SK-N-SH (cell line): ENCODE results near the gene RHPN2. TPM values are rescaled to one million over a fixed set of nuclear protein-coding genes. Genes with fewer than 3 reads are reported as not detected.

Experiments used
- CTCF ChIA-PET: fragments of 300-600, 350-600 bp; formaldehyde crosslinking; extraction: SDS; loops from one replicate; lab custom pipeline; 2021; lab: Yijun Ruan, JAX
- POLR2A ChIA-PET: fragments of 350-600 bp; sonication (Branson Sonifier 250); formaldehyde crosslinking; extraction: SDS; loops from one replicate; lab custom pipeline; 2020; ENCODE audit warnings: antibody characterized with exemption, inconsistent platforms; lab: Yijun Ruan, JAX
- DNase-seq: peaks from one replicate; pipeline ENCODE4 v3.0.0; 2012
- H2AFZ ChIP-seq: fragments of 200-600 bp; sonication (generic); 2 replicates; pipeline ENCODE4 v1.8.1; 2016; ENCODE audit warnings: antibody characterized with exemption, mild to moderate bottlenecking, low read depth
- H3F3A ChIP-seq: fragments of 200-600 bp; sonication (generic); replicated peaks from 2 replicates; pipeline ENCODE3; 2016; ENCODE audit warnings: antibody characterized with exemption, mild to moderate bottlenecking; ENCODE audit not compliant: insufficient read depth
- H3K27ac ChIP-seq, 2 experiments: fragments of 200-500 bp in 1 of 2; fragments of 200-600 bp in 1 of 2; sonication (Bioruptor generic) in 1 of 2; sonication (generic), shearing (Covaris generic) in 1 of 2; 2 replicates each; pipeline versions ENCODE4 v1.5.1 to v1.6.1; 2014 to 2016; ENCODE audit warnings: low read depth in 2 of 2, inconsistent platforms in 1 of 2, low read length in 1 of 2, mild to moderate bottlenecking in 1 of 2, mixed read lengths in 1 of 2
- H3K27me3 ChIP-seq: fragments of 200-600 bp; sonication (generic), shearing (Covaris generic); 2 replicates; pipeline ENCODE4 v1.6.1; 2016; ENCODE audit warnings: mixed run types; ENCODE audit not compliant: insufficient read depth
- H3K36me3 ChIP-seq, 2 experiments: fragments of 200-500 bp in 1 of 2; fragments of 200-600 bp in 1 of 2; sonication (Bioruptor generic) in 1 of 2; sonication (generic) in 1 of 2; replicated peaks in 1 of 2; 2 replicates each; pipeline versions ENCODE3 to v1.5.1; 2014 to 2016; ENCODE audit warnings: low read length in 1 of 2, mild to moderate bottlenecking in 1 of 2; ENCODE audit not compliant: insufficient read depth in 2 of 2, control insufficient read depth in 1 of 2
- H3K4me1 ChIP-seq, 2 experiments: fragments of 200-500 bp in 1 of 2; fragments of 200-600 bp in 1 of 2; sonication (Bioruptor generic) in 1 of 2; sonication (generic), shearing (Covaris generic) in 1 of 2; 2 replicates each; pipeline versions ENCODE4 v1.5.1 to v1.6.1; 2014 to 2016; ENCODE audit warnings: low read depth in 1 of 2, low read length in 1 of 2, mixed run types in 1 of 2; ENCODE audit not compliant: insufficient read depth in 2 of 2, control insufficient read depth in 1 of 2
- H3K4me2 ChIP-seq: fragments of 200-600 bp; sonication (generic), shearing (Covaris generic); 2 replicates; pipeline ENCODE4 v1.6.1; 2017; ENCODE audit warnings: mixed run types
- H3K4me3 ChIP-seq, 2 experiments: fragments of 200-500 bp in 1 of 2; fragments of 200-600 bp in 1 of 2; sonication (Bioruptor generic) in 1 of 2; sonication (generic), shearing (Covaris generic) in 1 of 2; 2 replicates each; pipeline versions ENCODE4 v1.5.1 to v1.8.1; 2014 to 2016; ENCODE audit warnings: low read depth in 2 of 2, inconsistent platforms in 1 of 2, low read length in 1 of 2, mild to moderate bottlenecking in 1 of 2, mixed read lengths in 1 of 2, moderate library complexity in 1 of 2
- H3K79me2 ChIP-seq: fragments of 200-600 bp; sonication (generic); 2 replicates; pipeline ENCODE4 v1.8.1; 2017; ENCODE audit warnings: mild to moderate bottlenecking; ENCODE audit not compliant: insufficient read depth
- H3K9ac ChIP-seq: fragments of 200-600 bp; sonication (generic); 2 replicates; pipeline ENCODE4 v1.6.1; 2017; ENCODE audit warnings: mixed run types
- H3K9me2 ChIP-seq: fragments of 200-600 bp; sonication (generic); 2 replicates; pipeline ENCODE4 v1.6.1; 2017; ENCODE audit warnings: mixed run types
- H3K9me3 ChIP-seq: fragments of 200-600 bp; sonication (generic); 2 replicates; pipeline ENCODE4 v1.6.1; 2017; ENCODE audit warnings: mixed run types, mild to moderate bottlenecking, moderate library complexity
- H4K20me1 ChIP-seq: fragments of 200-600 bp; sonication (generic); 2 replicates; pipeline ENCODE4 v1.6.1; 2017; ENCODE audit warnings: mild to moderate bottlenecking, mixed run types; ENCODE audit not compliant: insufficient read depth
- CTCF ChIP-seq: fragments of 200-600 bp; sonication (generic); IDR thresholded peaks from 2 replicates; pipeline ENCODE4 v1.6.1; 2017; ENCODE audit warnings: antibody characterized with exemption, mild to moderate bottlenecking, moderate library complexity
- ELF1 ChIP-seq: IDR thresholded peaks from 2 replicates; pipeline ENCODE4 v1.4.0; 2012
- EP300 ChIP-seq, 2 experiments: IDR thresholded peaks; 2 replicates each; pipeline versions ENCODE4 v1.4.0 to v1.6.1; 2012; ENCODE audit warnings: borderline replicate concordance in 1 of 2, low read depth in 1 of 2, low read length in 1 of 2
- EZH2phosphoT487 ChIP-seq: fragments of 200-600 bp; sonication (generic); IDR thresholded peaks from 2 replicates; pipeline ENCODE4 v1.6.1; 2017; ENCODE audit warnings: low read depth, mixed run types, mild to moderate bottlenecking, antibody characterized with exemption, moderate library complexity, borderline replicate concordance
- FOSL2 ChIP-seq: IDR thresholded peaks from 2 replicates; pipeline ENCODE4 v1.4.0; 2012; ENCODE audit warnings: low read depth, mild to moderate bottlenecking, moderate library complexity, borderline replicate concordance
- FOXM1 ChIP-seq: IDR thresholded peaks from 2 replicates; pipeline ENCODE4 v1.4.0; 2012; ENCODE audit warnings: low read depth, mild to moderate bottlenecking
- GABPA ChIP-seq: IDR thresholded peaks from 2 replicates; pipeline ENCODE4 v1.4.0; 2012; ENCODE audit warnings: low read depth, mild to moderate bottlenecking
- IRF3 ChIP-seq: fragments of 150-350 bp; IDR thresholded peaks from 2 replicates; pipeline ENCODE4 v1.6.1; 2016; ENCODE audit warnings: mild to moderate bottlenecking, low read depth, low read length
- MAX ChIP-seq: IDR thresholded peaks from 2 replicates; pipeline ENCODE4 v1.4.0; 2012; ENCODE audit warnings: low read depth
- MEF2A ChIP-seq: IDR thresholded peaks from 2 replicates; pipeline ENCODE4 v1.4.0; 2012; ENCODE audit warnings: low read depth, borderline replicate concordance
- NFIC ChIP-seq: IDR thresholded peaks from 2 replicates; pipeline ENCODE4 v1.4.0; 2012; ENCODE audit warnings: borderline replicate concordance
- POLR2AphosphoS5 ChIP-seq: IDR thresholded peaks from 2 replicates; pipeline ENCODE4 v1.6.1; 2012; ENCODE audit warnings: low read depth, low read length
- RCOR1 ChIP-seq: fragments of 150-350 bp; IDR thresholded peaks from 2 replicates; pipeline ENCODE4 v1.6.1; 2017; ENCODE audit warnings: antibody characterized with exemption, low read length
- RFX5 ChIP-seq: IDR thresholded peaks from 2 replicates; pipeline ENCODE4 v1.6.1; 2012; ENCODE audit warnings: mild to moderate bottlenecking, improper control_type of control experiment, low read length
- RXRA ChIP-seq: IDR thresholded peaks from 2 replicates; pipeline ENCODE4 v1.4.0; 2012; ENCODE audit warnings: low read depth, mild to moderate bottlenecking, borderline replicate concordance
- TAF1 ChIP-seq: IDR thresholded peaks from 2 replicates; pipeline ENCODE4 v1.6.1; 2012; ENCODE audit warnings: low read depth, mild to moderate bottlenecking, low read length, moderate library complexity, borderline replicate concordance
- USF1 ChIP-seq: IDR thresholded peaks from 2 replicates; pipeline ENCODE4 v1.4.0; 2012; ENCODE audit warnings: low read depth, borderline replicate concordance
- USF2 ChIP-seq: fragments of 150-350 bp; IDR thresholded peaks from 2 replicates; pipeline ENCODE4 v1.6.1; 2017; ENCODE audit warnings: antibody characterized with exemption, low read length, low read depth, borderline replicate concordance
- YY1 ChIP-seq: IDR thresholded peaks from 2 replicates; pipeline ENCODE4 v1.4.0; 2012; ENCODE audit warnings: low read depth, mild to moderate bottlenecking
- WGBS: methylation state at CpG from one replicate; pipeline ENCODE4 v1.1.6; 2017; ENCODE audit warnings: low lambda C conversion rate; 5-methylcytosine and 5-hydroxymethylcytosine counted together
- polyA plus RNA-seq, 3 experiments: library from polyadenylated mRNA; depleted of rRNA; stranded (reverse); fragments of >200 nt; gene quantifications; 2 replicates each; pipeline ENCODE4 v1.2.3, GENCODE V29; 2012

Gene RHPN2
- polyA plus RNA-seq, 1 of the 3 experiments (the other 2 are of a cell fraction), result 7.0 TPM

GRCh38 chr19:33050110-33050509 lies 14.6 kb downstream of the RHPN2 start (continued):
- TF ChIP-seq CTCF, result no peak
- TF ChIP-seq ELF1, result no peak
- TF ChIP-seq GABPA, result no peak
- no peak for TF ChIP-seq EZH2phosphoT487

GRCh38 chr19:33048806-33049676 lies 15.6 kb downstream of the RHPN2 start:
- Histone ChIP-seq H3F3A (no peaks in the 10 kb centered on the region), H3K4me3 (no peak overlapping the region), H4K20me1 (no peaks in the 10 kb centered on the region), H3K9ac (no peak overlapping the region), H3K9me2 (no peaks in the 10 kb centered on the region), H3K27me3 (no peaks in the 10 kb centered on the region), H3K79me2 (no peaks in the 10 kb centered on the region), H3K4me1 (no peaks in the 10 kb centered on the region), H3K27ac (no peak overlapping the region), H2AFZ (no peak overlapping the region), H3K9me3 (no peaks in the 10 kb centered on the region), H3K4me2 (no peak overlapping the region), H3K36me3 (no peaks in the 10 kb centered on the region)
- DNase-seq, result no peak
- WGBS, result 85% methylated on average over 14 of the region's 15 CpGs
- CTCF ChIA-PET, result no interaction called here
- POLR2A ChIA-PET, result no interaction called here
- TF ChIP-seq MAX, result no peak
- TF ChIP-seq FOSL2, result no peak
- TF ChIP-seq USF1, result no peak
- TF ChIP-seq CTCF, result no peak
- TF ChIP-seq NFIC, result no peak
- TF ChIP-seq RXRA, result no peak
- TF ChIP-seq RCOR1, result no peak
- TF ChIP-seq RFX5, result no peak
- no peak for TF ChIP-seq USF2
- no peak for TF ChIP-seq TAF1
- no peak for TF ChIP-seq MEF2A
- no peak for TF ChIP-seq YY1
- no peak for TF ChIP-seq EP300 (IDR thresholded peaks at IDR 0.05; ENCODE audit: borderline replicate concordance in 1 of 2, low read depth in 1 of 2, low read length in 1 of 2)
- TF ChIP-seq POLR2AphosphoS5, result no peak
- TF ChIP-seq IRF3, result no peak
- TF ChIP-seq FOXM1, result no peak
